Heart left ventricle (tissue), 16 donors: Measurements from ENCODE around the gene MYO1E. TPM values are rescaled to one million over a fixed set of nuclear protein-coding genes. Genes with fewer than 3 reads are reported as not detected.
A peak's percentile ranks its signal among the peaks of the same experiment; 100 is the strongest.

Experiments
- ATAC-seq, 4 donors: fragments of 200-7000 bp; cut with Tn5 transposase; one replicate each; pipeline ENCODE4 v1.9.1; 2020 to 2022; ENCODE audit warnings: moderate library complexity in 4 of 4, mild to moderate bottlenecking in 3 of 4, moderate number of reproducible peaks in 1 of 4
- DNase-seq, 5 donors: peaks; one replicate each; pipeline ENCODE4 v3.0.0-alpha.2; 2020
- H3K27ac ChIP-seq, 12 donors: fragments of 200-600 bp; sonication (generic) in 4 of 12; one replicate each; pipeline versions ENCODE4 v1.5.0 to v1.8.0; 2016 to 2022; ENCODE audit warnings: mild to moderate bottlenecking in 2 of 12
- H3K27me3 ChIP-seq, 9 donors: fragments of 200-600 bp; sonication (generic) in 2 of 9; one replicate each; pipeline versions ENCODE4 v1.5.1 to v1.8.0; 2016 to 2022; ENCODE audit warnings: mild to moderate bottlenecking in 3 of 9
- H3K36me3 ChIP-seq, 9 donors: fragments of 200-600 bp; sonication (generic) in 2 of 9; one replicate each; pipeline versions ENCODE4 v1.5.0 to v1.8.0; 2018 to 2022; ENCODE audit warnings: mild to moderate bottlenecking in 2 of 9
- H3K4me1 ChIP-seq, 12 donors: fragments of 200-600 bp; sonication (generic) in 4 of 12; one replicate each; pipeline versions ENCODE4 v1.5.0 to v1.8.0; 2016 to 2022; ENCODE audit warnings: mild to moderate bottlenecking in 3 of 12
- H3K4me3 ChIP-seq, 12 donors: fragments of 200-600 bp; sonication (generic) in 4 of 12; one replicate each; pipeline versions ENCODE4 v1.5.0 to v1.8.0; 2017 to 2022; ENCODE audit warnings: mild to moderate bottlenecking in 9 of 12, moderate library complexity in 4 of 12
- H3K9me3 ChIP-seq, 12 donors: fragments of 200-600 bp; sonication (generic) in 4 of 12; one replicate each; pipeline versions ENCODE4 v1.5.0 to v1.8.0; 2016 to 2022; ENCODE audit warnings: mild to moderate bottlenecking in 1 of 12
- POLR2A ChIP-seq, 2 donors: fragments of 450-650 bp; IDR thresholded peaks; one replicate each; pipeline ENCODE4 v1.6.1; 2017; ENCODE audit warnings: antibody characterized with exemption in 2 of 2, mild to moderate bottlenecking in 2 of 2, moderate library complexity in 2 of 2
- WGBS, 4 donors: extraction: QIAGEN DNeasy Blood & Tissue Kit in 2 of 4; methylation state at CpG; one replicate each; pipeline versions ENCODE4 v1.1.5 to v1.1.7; 2013 to 2018; 5-methylcytosine and 5-hydroxymethylcytosine counted together
- intact Hi-C, 10 donors: fragments of 100-400 bp; cut with DNase I; formaldehyde crosslinking; loops; one replicate each; pipeline versions ENCODE4 v1.11.1 to v1.14.2; 2022
- polyA plus RNA-seq, 2 donors: library from polyadenylated mRNA; stranded (reverse); fragments of 200-250 nt; gene quantifications; one replicate each; pipeline ENCODE4 v1.2.3, GENCODE V29; 2013
- total RNA-seq, 9 donors: library from RNA; depleted of rRNA in 2 of 9; stranded (reverse); fragments of >200 nt in 2 of 9; fragmentation: NEBNext Ultra II Directional in 3 of 9; extraction: Animal tissue kit (Norgen Biotek cat#: 25700) in 3 of 9; gene quantifications; one replicate each; pipeline versions ENCODE4 v1.1.0 to v1.2.4, GENCODE V29; 2016 to 2023
- TF ChIP-seq, protein P1 (sequence below), 12 donors: fragments of 200-600 bp; sonication (generic) in 4 of 12; IDR thresholded peaks; one replicate each; pipeline versions ENCODE4 v1.5.0 to v1.8.0; 2018 to 2022; ENCODE audit warnings: antibody characterized with exemption in 12 of 12, mild to moderate bottlenecking in 5 of 12
- donor health status: ischemic (EF 13 %, LVEDD 7.1; RV severe dilation, severe dysfunction).
- donor health status: healthy with polysubstance abuse.
- donor health status: DM: no; HTN: yes; CAD: no.
- donor health status: DM: no; HTN: no; CAD: no.
- donor health status: ischemic (EF 25% LVEDD 6.9; RV normal size, moderate dysfunction).
- donor health status: ischemic (EF 25% LVEDD 5.7; RV mildly dilated, moderate dysfunction).
- donor health status: healthy.
- donor health status: DM: yes; HTN: yes; CAD: no.
- donor health status: ischemic (EF 35%, LVEDD 5.7; RV mildly dilated, moderate dysfunction).
- donor health status: nonischemic (EF 11% LVEDD 7.7; RV severe dilation, severe dysfunction).
- donor health status: DM: yes; HTN: yes; CAD: no.
- donor health status: PGD.
- donor health status: ischemic (EF 29% LVEDD 5.4; RV normal size, mild dysfunction).
- donor health status: nonischemic (EF 23%, LVEDD 6.1; RV moderate dilation, normal function).

MYO1E gene
- total and polyA plus RNA-seq, 11 donors: 8.5 to 98.6 (median 25.2) TPM

DNA sequence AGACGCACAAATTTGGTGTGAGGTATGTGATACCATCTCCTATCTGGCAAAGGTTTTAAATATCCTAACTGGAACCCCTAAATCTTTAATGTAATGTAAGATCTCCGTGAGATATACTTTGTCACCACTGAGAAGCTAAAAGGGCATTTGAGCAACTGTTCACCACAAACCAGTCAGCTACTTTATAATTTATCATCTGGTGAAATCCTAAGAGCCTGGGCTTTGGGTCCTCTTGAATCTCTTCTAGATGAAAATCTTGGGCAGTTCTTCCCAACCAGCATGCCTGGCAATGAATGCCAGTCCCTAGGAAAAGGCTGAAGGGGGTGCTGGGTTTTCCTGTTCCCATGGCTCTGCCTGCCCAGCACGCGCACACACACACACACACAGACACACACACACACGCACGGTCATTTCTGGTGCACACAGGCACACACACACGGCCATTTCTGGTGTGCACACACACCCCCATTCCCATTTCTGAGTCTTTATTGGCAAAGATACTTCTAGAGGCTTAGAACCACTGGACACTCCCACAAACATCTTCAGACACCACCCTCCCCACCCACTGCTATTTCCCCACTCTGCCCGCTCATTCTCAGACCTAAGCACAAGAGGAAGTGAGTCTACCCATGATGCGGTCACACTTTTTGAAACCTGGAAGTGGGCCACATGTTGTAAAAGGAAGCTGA lies 72.6 kb downstream of the MYO1E start:
- Histone ChIP-seq H3K9me3 (no peaks in the 10 kb centered on the region), H3K36me3 (no peaks in the 10 kb centered on the region), H3K4me3 (peak overlapping the region in 4 of 12 donors; percentile 0 to 23 (median 10)), H3K27me3 (no peaks in the 10 kb centered on the region), H3K27ac (peak overlapping the region in 9 of 12 donors; percentile 4 to 82 (median 24)), H3K4me1 (peaks cover 0 to 57% (median 21%) of the 10 kb centered on the region in 12 donors)
- no peak for TF ChIP-seq POLR2A (IDR thresholded peaks at IDR 0.05)
- TF ChIP-seq, protein P1, sequence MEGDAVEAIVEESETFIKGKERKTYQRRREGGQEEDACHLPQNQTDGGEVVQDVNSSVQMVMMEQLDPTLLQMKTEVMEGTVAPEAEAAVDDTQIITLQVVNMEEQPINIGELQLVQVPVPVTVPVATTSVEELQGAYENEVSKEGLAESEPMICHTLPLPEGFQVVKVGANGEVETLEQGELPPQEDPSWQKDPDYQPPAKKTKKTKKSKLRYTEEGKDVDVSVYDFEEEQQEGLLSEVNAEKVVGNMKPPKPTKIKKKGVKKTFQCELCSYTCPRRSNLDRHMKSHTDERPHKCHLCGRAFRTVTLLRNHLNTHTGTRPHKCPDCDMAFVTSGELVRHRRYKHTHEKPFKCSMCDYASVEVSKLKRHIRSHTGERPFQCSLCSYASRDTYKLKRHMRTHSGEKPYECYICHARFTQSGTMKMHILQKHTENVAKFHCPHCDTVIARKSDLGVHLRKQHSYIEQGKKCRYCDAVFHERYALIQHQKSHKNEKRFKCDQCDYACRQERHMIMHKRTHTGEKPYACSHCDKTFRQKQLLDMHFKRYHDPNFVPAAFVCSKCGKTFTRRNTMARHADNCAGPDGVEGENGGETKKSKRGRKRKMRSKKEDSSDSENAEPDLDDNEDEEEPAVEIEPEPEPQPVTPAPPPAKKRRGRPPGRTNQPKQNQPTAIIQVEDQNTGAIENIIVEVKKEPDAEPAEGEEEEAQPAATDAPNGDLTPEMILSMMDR (IDR thresholded peaks at IDR 0.05): no peak
- 49 to 72% (median 60%) methylated on average over 9 of the region's 9 CpGs for WGBS, 4 donors
- peak; percentile 53 to 97 (median 94) for ATAC-seq
- intact Hi-C loops: loop anchor here in 3 of 10 donors (5.0 to 10.0 kb wide), 3 partner anchors 52 to 67 kb away; no protein-coding TSS in a partner anchor
- peak in 4 of 5 donors; percentile 65 to 77 (median 69) for DNase-seq

DNA sequence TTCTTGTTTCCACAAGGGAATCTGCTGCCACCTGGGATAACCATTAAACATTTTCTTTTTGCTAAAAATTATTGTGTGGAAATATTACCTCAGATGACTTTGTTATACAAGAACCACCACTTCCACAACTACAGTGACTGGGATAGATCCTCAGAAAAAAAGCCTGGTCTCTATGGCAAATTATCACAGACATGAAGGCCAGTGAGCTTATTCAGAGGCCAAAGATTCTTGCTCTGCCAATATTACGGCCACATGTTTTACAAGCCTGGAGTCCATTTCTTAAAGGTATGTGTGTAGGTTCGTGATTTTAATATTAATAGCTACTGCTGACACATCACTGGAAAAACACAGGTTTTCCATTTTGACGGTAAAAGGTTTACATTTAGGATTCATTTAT lies 73.8 kb downstream of the MYO1E start:
- no peak for ATAC-seq

DNA sequence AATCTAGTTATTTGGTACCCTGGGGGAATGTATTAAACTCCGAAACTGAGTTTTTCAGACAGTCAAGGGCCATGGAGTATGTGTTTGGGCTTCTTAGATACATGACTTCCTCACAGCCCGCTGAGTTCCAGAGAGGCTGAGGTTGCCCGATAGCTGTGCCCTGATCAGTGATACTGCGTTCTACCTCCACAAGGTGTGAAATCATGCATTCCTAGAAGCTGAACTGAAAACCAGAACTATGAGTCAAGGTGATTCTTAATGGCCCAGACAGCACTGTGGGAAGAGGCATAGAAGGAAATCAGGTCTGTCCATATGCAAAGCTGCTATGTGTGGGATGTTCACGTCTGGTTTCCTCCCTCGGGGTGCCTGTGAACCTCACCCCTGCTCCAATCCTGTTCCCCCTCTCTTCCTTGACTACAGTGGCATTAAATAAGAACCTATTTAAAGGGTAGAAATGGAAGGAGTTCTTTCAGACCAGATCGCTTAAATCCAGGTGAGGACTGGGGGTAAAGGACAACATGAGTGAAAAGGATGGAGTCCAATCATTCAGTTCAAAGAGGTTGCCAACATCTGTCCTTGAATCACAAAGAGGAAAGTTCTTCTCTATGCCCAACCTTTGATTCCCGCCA lies 74.3 kb downstream of the MYO1E start:
- no peaks in the 10 kb centered on the region for H3K27me3 ChIP-seq
- intact Hi-C loops: loop anchor here in 3 of 10 donors (5.0 to 10.0 kb wide), 3 partner anchors 54 to 69 kb away; no protein-coding TSS in a partner anchor
- DNase-seq (no peak), ATAC-seq (no peak)
- no peak overlapping the region for H3K4me3 ChIP-seq
- H3K9me3 ChIP-seq: no peaks in the 10 kb centered on the region
- 74 to 84% (median 77%) methylated on average over 8 of the region's 8 CpGs for WGBS, 4 donors
- no peak overlapping the region for H3K27ac ChIP-seq
- H3K4me1 ChIP-seq: peaks cover 0 to 62% (median 28%) of the 10 kb centered on the region in 12 donors
- no peak for TF ChIP-seq POLR2A (IDR thresholded peaks at IDR 0.05)
- TF ChIP-seq, protein P1 (IDR thresholded peaks at IDR 0.05): no peak
- no peaks in the 10 kb centered on the region for H3K36me3 ChIP-seq

More for the DNA sequence above, 73.8 kb downstream of the MYO1E start:
- Histone ChIP-seq H3K27me3 (no peaks in the 10 kb centered on the region), H3K36me3 (no peaks in the 10 kb centered on the region), H3K4me1 (peaks cover 0 to 58% (median 28%) of the 10 kb centered on the region in 12 donors), H3K9me3 (no peaks in the 10 kb centered on the region), H3K4me3 (no peak overlapping the region), H3K27ac (no peak overlapping the region)
- TF ChIP-seq, protein P1 (IDR thresholded peaks at IDR 0.05): no peak
- no peak for TF ChIP-seq POLR2A (IDR thresholded peaks at IDR 0.05)
- intact Hi-C loops: loop anchor here in 3 of 10 donors (5.0 to 10.0 kb wide), 3 partner anchors 53 to 68 kb away; no protein-coding TSS in a partner anchor
- no peak for DNase-seq
- WGBS, 4 donors: 82 to 92% (median 86%) methylated on average over 3 of the region's 3 CpGs

DNA sequence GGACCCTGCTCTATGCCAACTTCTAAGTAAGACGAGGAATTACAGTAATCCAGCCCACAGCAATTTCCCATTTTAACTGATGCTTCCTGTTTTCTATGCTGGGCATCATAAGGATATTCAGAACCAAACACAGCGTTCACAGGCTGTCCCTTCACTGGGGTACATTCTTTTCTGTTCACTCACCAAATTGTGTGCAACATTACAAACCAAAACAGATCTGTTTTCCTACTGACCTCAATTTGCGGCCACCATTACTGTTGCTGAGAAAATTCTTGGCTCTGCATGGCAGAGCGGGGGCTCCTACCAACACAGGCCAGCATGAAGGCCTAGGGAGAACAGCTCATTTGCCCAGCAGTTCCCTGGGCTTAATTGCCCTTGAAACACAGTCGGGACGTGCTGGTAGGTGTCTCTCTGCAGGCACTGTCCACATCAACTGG lies 76.5 kb downstream of the MYO1E start:
- Histone ChIP-seq H3K9me3 (no peaks in the 10 kb centered on the region), H3K4me1 (peaks cover 3 to 78% (median 33%) of the 10 kb centered on the region in 12 donors), H3K27me3 (no peaks in the 10 kb centered on the region), H3K4me3 (no peak overlapping the region), H3K27ac (peak overlapping the region in 8 of 12 donors; percentile 40 to 81 (median 52)), H3K36me3 (no peaks in the 10 kb centered on the region)
- intact Hi-C loops: loop anchor here in 3 of 10 donors (5.0 to 10.0 kb wide), 3 partner anchors 56 to 71 kb away; no protein-coding TSS in a partner anchor
- WGBS, 4 donors: 54 to 66% (median 57%) methylated on average over 6 of the region's 6 CpGs
- no peak for DNase-seq
- peak in 1 of 4 donors; percentile 10 for ATAC-seq
- TF ChIP-seq, protein P1 (IDR thresholded peaks at IDR 0.05): no peak
- no peak for TF ChIP-seq POLR2A (IDR thresholded peaks at IDR 0.05)
